Uterus (tissue), 2 donors: ENCODE data around the gene MCU.

Experiments
- CTCF ChIP-seq, 4 experiments: fragments of 200-600 bp in 2 of 4; fragments of 450-650 bp in 2 of 4; sonication (generic) in 2 of 4; IDR thresholded peaks; one replicate each; pipeline ENCODE4 v1.5.1; 2016 to 2019; ENCODE audit warnings: antibody characterized with exemption in 4 of 4, mild to moderate bottlenecking in 2 of 4, moderate library complexity in 1 of 4
- POLR2A ChIP-seq, 2 donors: fragments of 450-650 bp; IDR thresholded peaks; one replicate each; pipeline ENCODE4 v1.6.1; 2016; ENCODE audit warnings: antibody characterized with exemption in 2 of 2, mild to moderate bottlenecking in 1 of 2, moderate library complexity in 1 of 2

GRCh38 chr10:72927485-72927884 is 235.5 kb downstream of the MCU start:
- TF ChIP-seq CTCF (IDR thresholded peaks at IDR 0.05) (no peak), POLR2A (IDR thresholded peaks at IDR 0.05) (no peak)
